ENCODE results near the gene BOD1. TPM values are rescaled to one million over a fixed set of nuclear protein-coding genes. Genes with fewer than 3 reads are reported as not detected.

The BOD1 gene
- total and polyA plus RNA-seq, 2 of the 8 experiments (the other 6 are each of a cell fraction or from before 2014, with no cell fraction given) = 107 to 149 TPM

- Histone ChIP-seq H4K8ac (ENCODE audit: extremely low read depth, insufficient read depth, low read length) (no peak overlapping the region), H3K79me2 (ENCODE audit: control insufficient read depth in 1 of 2, insufficient read depth in 2 of 2, low read length in 2 of 2) (no peaks in the 10 kb centered on the region), H2BK20ac (ENCODE audit: low read length) (no peak overlapping the region), H3K36me3 (ENCODE audit: control insufficient read depth in 2 of 4, insufficient read depth in 4 of 4, low read length in 3 of 4) (no peaks in the 10 kb centered on the region), H4K91ac (replicated peaks; ENCODE audit: insufficient read length, low read length) (no peak overlapping the region), H3K9me3 (ENCODE audit: insufficient read depth in 2 of 2, low read depth in 1 of 2, low read length in 1 of 2) (peaks cover 12 to 19% of the 10 kb centered on the region in 2 experiments), H3K4me1 (replicated peaks in 1 of 4; ENCODE audit: control insufficient read depth in 3 of 4, insufficient read depth in 4 of 4, low read length in 3 of 4) (peaks cover 0 to 2% (median 0%) of the 10 kb centered on the region in 4 experiments; a peak in 2 of 7 replicates), H3K23me2 (ENCODE audit: low read depth, low read length) (no peaks in the 10 kb centered on the region), H4K20me1 (replicated peaks in 1 of 2; ENCODE audit: control insufficient read depth in 1 of 2, insufficient read depth in 2 of 2, low read length in 2 of 2) (no peaks in the 10 kb centered on the region), H3K56ac (replicated peaks; ENCODE audit: insufficient read length, low read depth, low read length) (no peak overlapping the region), H2BK12ac (ENCODE audit: low read depth, low read length) (no peak overlapping the region), H3K18ac (ENCODE audit: extremely low read depth, low read length) (no peak overlapping the region), H2BK15ac (ENCODE audit: low read length) (no peak overlapping the region), H2BK5ac (ENCODE audit: low read depth, low read length) (no peak overlapping the region), H2BK120ac (replicated peaks; ENCODE audit: low read depth, low read length) (no peak overlapping the region), H3K4ac (replicated peaks; ENCODE audit: insufficient read length, low read depth, low read length) (no peak overlapping the region), H3K27me3 (replicated peaks in 1 of 4; ENCODE audit: control insufficient read depth in 3 of 4, extremely low read depth in 1 of 4, insufficient read depth in 3 of 4, low read length in 3 of 4) (0 out of 7 replicates have a peak, but pooled peaks cover 0 to 2% (median 0%) of the 10 kb centered on the region in 4 experiments), H3K27ac (ENCODE audit: low read depth, low read length) (no peak overlapping the region), H4K5ac (ENCODE audit: insufficient read length, low read depth, low read length) (no peak overlapping the region), H2AFZ (ENCODE audit: low read length) (no peak overlapping the region), H2AK5ac (ENCODE audit: low read depth, low read length) (no peak overlapping the region), H3K14ac (ENCODE audit: insufficient read length) (no peak overlapping the region), H3K79me1 (ENCODE audit: low read depth, low read length) (no peaks in the 10 kb centered on the region), H3K23ac (ENCODE audit: insufficient read length) (no peak overlapping the region), H3K9ac (replicated peaks in 1 of 4; ENCODE audit: extremely low read depth in 1 of 4, low read depth in 3 of 4, low read length in 3 of 4) (no peak overlapping the region), H3K4me2 (ENCODE audit: insufficient read depth in 1 of 2, low read depth in 2 of 2, low read length in 2 of 2) (no peak overlapping the region), H3K4me3 (ENCODE audit: extremely low read depth in 1 of 4, insufficient read depth in 2 of 4, low read depth in 3 of 4, low read length in 4 of 4) (no peak overlapping the region)
- DNase-seq (ENCODE audit: low read depth in 1 of 2, low spot score in 2 of 2) (no peak), FAIRE-seq (no peak)
- ChIA-PET POLR2A (ENCODE audit: partially characterized antibody) (interaction anchor here (1.1 to 1.7 kb wide), 2 partner anchors 9 to 15 kb away, joined by 5 to 8 read pairs; no protein-coding TSS in a partner anchor), CTCF (ENCODE audit: partially characterized antibody) (interaction anchor here (0.8 to 1.6 kb wide), 4 partner anchors 11 to 22 kb away, joined by 3 to 4 read pairs (median 4); no protein-coding TSS in a partner anchor)
- TF ChIP-seq POLR2AphosphoS5 (IDR thresholded peaks at IDR 0.05; ENCODE audit: low read depth, low read length) = no peak
- TF ChIP-seq NRF1 (IDR thresholded peaks at IDR 0.05; ENCODE audit: low read depth, low read length) = no peak
- no peak for TF ChIP-seq SIRT6 (IDR thresholded peaks at IDR 0.05; ENCODE audit: low read length)
- TF ChIP-seq EZH2 (IDR thresholded peaks at IDR 0.05; ENCODE audit: low read depth, low read length, severe bottlenecking) = no peak
- TF ChIP-seq CTBP2 (IDR thresholded peaks at IDR 0.05; ENCODE audit: borderline replicate concordance, insufficient read depth, insufficient read length, low read length) = no peak
- no peak for TF ChIP-seq ASH2L (IDR thresholded peaks at IDR 0.05; ENCODE audit: low read length)
- no peak for TF ChIP-seq TAF1 (IDR thresholded peaks at IDR 0.05; ENCODE audit: low read depth, low read length)
- no peak for TF ChIP-seq CHD2 (IDR thresholded peaks at IDR 0.05; ENCODE audit: low read length)
- TF ChIP-seq TEAD4 (IDR thresholded peaks at IDR 0.05; ENCODE audit: low read depth, low read length) = no peak
- TF ChIP-seq SAP30 (IDR thresholded peaks at IDR 0.05; ENCODE audit: insufficient read depth, insufficient replicate concordance, low read length) = no peak
- WGBS, 2 experiments (ENCODE audit: extremely low coverage in 1 of 2, insufficient coverage in 1 of 2, insufficient read length in 1 of 2, insufficient replicate concordance in 2 of 2, low coverage in 1 of 2, low lambda C conversion rate in 2 of 2, missing lambda C conversion rate in 1 of 2) = 91% methylated on average over 3 of the region's 3 CpGs; no CpG with 5 or more reads in 1 of the 2 experiments
Measured at GRCh38 chr5:173655196-173655797, 38.8 kb upstream of the BOD1 start.

Data from H1 (cell line).